ENCODE results near the gene NKG7.
"Not testable (repeated sequence)": the region's sequence is repeated elsewhere in the genome, so short reads cannot be mapped to it uniquely, and the experiment has no call there.

Gene NKG7

GRCh38 chr19:51372649-51373504, at the start of gene NKG7:
NKG7 (minus strand) TSS chr19:51372654; CDS start chr19:51372535, 119 bp downstream.
- DNase-seq (ENCODE audit: low spot score): no peak

- no peak for DNase-seq (ENCODE audit: low spot score)
Measured at GRCh38 chr19:51422053-51422448, 49.6 kb upstream of the NKG7 start.

GRCh38 chr19:51421229-51422052, 49.0 kb upstream of the NKG7 start:
- DNase-seq (ENCODE audit: low spot score): no peak

GRCh38 chr19:51420511-51420910, 48.1 kb upstream of the NKG7 start:
- DNase-seq (ENCODE audit: low spot score): not testable (repeated sequence)

- DNase-seq (ENCODE audit: low spot score): no peak
Measured at GRCh38 chr19:51418707-51419106, 46.3 kb upstream of the NKG7 start.

- no peak for DNase-seq (ENCODE audit: low spot score)
Measured at GRCh38 chr19:51417810-51418157, 45.3 kb upstream of the NKG7 start.

GRCh38 chr19:51417107-51417809, 44.8 kb upstream of the NKG7 start, which contains the start of gene SIGLEC10:
SIGLEC10 (minus strand) TSS chr19:51417642; CDS start chr19:51417581, 61 bp downstream.
- no peak for DNase-seq (ENCODE audit: low spot score)

- DNase-seq (ENCODE audit: low spot score): not testable (repeated sequence)
Measured at GRCh38 chr19:51416422-51416821, 44.0 kb upstream of the NKG7 start.

- DNase-seq (ENCODE audit: low spot score): no peak
Measured at GRCh38 chr19:51415187-51415586, 42.7 kb upstream of the NKG7 start.

- DNase-seq (ENCODE audit: low spot score): no peak
Measured at GRCh38 chr19:51410950-51411748, 38.7 kb upstream of the NKG7 start.

- DNase-seq (ENCODE audit: low spot score): no peak
Measured at GRCh38 chr19:51407511-51408131, 35.2 kb upstream of the NKG7 start.

- DNase-seq (ENCODE audit: low spot score): no peak
Measured at GRCh38 chr19:51402117-51402516, 29.7 kb upstream of the NKG7 start.

GRCh38 chr19:51399936-51400335, 27.5 kb upstream of the NKG7 start:
- DNase-seq (ENCODE audit: low spot score): not testable (repeated sequence)

- DNase-seq (ENCODE audit: low spot score): no peak
Measured at GRCh38 chr19:51399231-51399630, 26.8 kb upstream of the NKG7 start.

GRCh38 chr19:51398096-51398704, 25.7 kb upstream of the NKG7 start:
- DNase-seq (ENCODE audit: low spot score): no peak

GRCh38 chr19:51397453-51397852, 25.0 kb upstream of the NKG7 start:
- not testable (repeated sequence) for DNase-seq (ENCODE audit: low spot score)

- DNase-seq (ENCODE audit: low spot score): no peak
Measured at GRCh38 chr19:51396175-51396574, 23.7 kb upstream of the NKG7 start.

GRCh38 chr19:51394050-51394836, 21.8 kb upstream of the NKG7 start:
- peak; percentile 96 for DNase-seq (ENCODE audit: low spot score)

- no peak for DNase-seq (ENCODE audit: low spot score)
Measured at GRCh38 chr19:51392701-51393100, 20.2 kb upstream of the NKG7 start.

All from putamen (tissue), 1 donor.